Activated CD8-positive, alpha-beta memory T cell treated with anti-CD3 and anti-CD28 coated beads for 1 hour (primary cell): ENCODE data around the gene ASXL2.
"Not testable (repeated sequence)": the region's sequence is repeated elsewhere in the genome, so short reads cannot be mapped to it uniquely, and the experiment has no call there.

Source experiments
- DNase-seq, 2 donors: peaks; one replicate each; pipeline ENCODE4 v3.0.0-alpha.2; 2020; ENCODE audit warnings: low read depth in 1 of 2; ENCODE audit errors: extremely low read depth in 1 of 2

The ASXL2 gene

GRCh38 chr2:25742501-25742900 lies 135.8 kb downstream of the ASXL2 start:
- DNase-seq, result no peak

DNA sequence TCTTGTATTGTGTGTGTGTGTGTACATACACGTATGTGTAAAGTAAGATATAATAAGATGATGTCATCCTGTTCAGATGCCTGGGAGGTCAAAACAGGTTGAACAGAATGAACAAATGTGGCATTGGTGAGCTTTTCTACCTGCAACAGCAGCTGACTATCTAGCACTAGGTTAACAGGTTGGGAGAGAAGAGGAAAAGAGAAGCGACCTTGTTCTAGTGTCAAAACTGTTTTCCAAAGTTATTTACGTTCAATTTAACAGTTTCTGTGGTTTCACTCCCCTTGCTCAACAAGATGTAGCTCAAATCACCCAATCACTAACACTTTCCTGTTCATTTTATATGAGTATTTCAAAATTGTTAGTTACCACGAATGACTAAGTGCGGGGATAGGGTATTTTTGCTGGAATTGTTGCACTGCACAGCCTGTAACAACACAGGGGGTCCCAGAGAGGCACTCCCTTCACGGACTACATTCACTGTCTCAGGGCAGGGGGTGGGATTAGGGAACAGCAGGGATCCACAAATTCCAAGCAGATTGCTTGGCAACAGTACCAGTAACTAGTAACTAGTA lies 137.4 kb downstream of the ASXL2 start:
- DNase-seq, result no peak

DNA sequence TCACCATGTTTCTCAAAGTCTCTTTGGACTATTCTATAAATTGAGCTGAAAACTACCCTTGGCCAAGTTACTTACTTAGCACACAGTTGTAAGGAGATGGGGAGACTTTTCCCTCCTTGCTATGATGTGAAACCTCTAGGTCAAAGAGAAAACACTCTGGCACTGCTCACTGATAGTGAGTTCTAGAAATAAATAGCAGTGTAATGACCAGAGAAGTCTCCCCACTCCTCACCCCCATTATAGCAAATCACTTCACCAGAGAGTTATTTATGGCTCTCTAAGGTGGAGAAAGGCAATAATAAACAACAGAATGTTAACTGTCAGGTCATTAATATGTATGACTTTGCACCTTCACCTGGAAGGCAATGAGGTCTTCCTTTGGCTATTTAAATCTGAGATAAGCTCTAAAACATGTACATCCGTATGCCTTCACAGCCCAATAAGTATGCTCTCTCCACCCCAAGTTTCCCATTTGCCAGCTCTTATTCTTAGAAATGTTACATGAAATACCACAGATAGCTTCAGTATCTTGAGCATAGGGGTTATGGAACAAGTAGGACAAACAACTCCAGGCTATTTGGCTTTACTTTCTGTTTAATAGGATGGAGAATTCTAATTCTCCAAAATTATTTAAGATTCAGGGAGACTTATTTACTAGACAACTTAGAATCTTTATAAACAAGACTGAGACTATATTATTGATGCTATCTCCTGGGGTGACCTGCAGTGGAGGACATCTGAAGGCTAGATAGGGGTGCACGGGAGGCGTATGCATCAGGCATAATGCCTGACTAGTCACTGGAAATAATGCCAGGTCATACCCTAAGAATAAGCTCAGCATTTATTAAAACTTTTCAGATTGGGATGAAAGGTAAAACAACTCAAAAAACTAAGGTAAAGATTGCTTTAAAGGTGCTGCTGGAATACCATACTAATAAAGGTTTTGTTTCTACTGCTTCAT lies 139.6 kb downstream of the ASXL2 start:
- no peak for DNase-seq

DNA sequence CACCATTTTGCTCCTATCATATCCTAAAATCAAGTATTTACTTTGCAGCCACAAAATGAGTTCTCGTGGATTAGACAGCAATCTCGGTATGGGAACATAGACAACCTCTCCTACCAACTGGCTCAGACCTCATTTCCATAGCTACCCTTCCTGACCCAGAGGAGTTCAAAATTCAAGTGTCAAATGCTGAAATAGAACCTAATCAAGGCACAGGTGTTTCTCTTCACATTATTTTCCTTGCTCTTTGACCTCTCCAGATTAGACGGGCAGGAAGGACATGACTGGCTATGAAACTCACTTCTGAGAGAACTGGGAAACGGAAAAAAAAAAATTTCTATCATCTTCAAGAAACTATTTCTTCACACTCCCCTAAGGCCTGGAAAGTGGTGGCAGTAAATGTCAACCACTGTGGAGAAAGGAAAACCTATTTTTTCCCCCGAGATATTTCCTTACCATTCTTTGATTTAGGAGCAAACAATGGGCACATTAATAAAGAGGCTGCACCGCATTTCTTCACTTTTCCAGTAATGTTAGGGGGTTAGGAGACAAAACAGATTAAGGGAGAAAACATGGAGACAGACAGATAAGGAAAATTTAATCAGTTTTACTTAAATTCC lies 141.3 kb downstream of the ASXL2 start:
- no peak for DNase-seq

GRCh38 chr2:25735835-25736234 lies 142.5 kb downstream of the ASXL2 start:
- no peak for DNase-seq

DNA sequence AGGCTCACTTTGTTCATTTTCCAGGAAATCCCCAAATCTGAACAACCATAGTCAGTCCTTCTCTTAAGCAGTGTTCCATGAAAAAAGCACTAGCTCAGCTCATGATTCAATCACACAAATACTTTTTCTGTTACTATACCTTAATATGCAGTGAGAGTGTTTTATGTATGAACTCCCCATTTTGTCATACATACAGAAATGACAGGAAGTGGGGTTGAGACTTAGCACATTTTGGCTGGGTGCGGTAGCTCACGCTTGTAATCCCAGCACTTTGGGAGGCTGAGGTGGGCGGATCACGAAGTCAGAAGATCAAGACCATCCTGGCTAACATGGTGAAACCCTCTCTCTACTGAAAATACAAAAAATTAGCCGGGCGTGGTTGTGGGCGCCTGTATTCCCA lies 149.7 kb downstream of the ASXL2 start:
- no peak for DNase-seq

GRCh38 chr2:25726522-25726921 lies 151.8 kb downstream of the ASXL2 start:
- DNase-seq, result no peak

GRCh38 chr2:25725877-25726276 lies 152.4 kb downstream of the ASXL2 start:
- DNase-seq, result no peak

DNA sequence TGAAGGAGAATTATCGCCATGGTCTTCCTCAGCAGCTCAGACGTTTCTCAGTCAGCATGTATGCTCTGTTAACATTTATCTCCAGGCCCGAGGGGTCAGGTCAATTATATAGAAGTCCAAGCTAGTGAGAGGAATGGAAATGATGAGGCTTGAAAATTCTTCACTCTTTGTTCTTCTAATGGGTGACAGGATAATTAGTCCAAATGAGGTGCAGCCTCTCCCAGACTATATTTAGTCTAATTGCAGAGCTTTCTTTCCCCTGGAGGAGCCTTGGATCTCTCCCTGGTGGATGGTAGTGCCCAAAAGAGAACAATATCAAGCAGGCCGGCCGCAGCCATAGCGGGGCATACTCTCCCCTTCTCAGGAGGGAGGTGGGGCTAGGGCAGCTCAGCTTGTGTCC lies 153.5 kb downstream of the ASXL2 start:
- DNase-seq, result no peak

DNA sequence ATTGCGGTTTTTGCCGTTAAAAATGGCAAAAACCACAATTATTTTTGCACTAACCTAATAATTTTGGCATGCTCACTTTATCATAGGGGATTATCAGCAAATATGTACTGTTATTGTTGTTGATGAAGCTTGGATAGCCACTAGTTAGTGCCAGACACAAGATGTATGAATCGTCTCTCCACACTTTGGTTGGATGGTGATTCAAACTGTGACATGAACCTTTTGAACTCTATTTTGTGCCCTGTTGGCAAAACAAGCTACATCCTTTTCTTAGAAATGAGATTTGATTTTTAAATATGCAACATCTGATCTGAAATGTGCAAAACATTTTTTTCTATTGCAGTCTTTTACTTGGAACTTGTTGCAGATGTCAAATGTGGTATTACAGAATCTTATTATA lies 156.1 kb downstream of the ASXL2 start:
- no peak for DNase-seq

DNA sequence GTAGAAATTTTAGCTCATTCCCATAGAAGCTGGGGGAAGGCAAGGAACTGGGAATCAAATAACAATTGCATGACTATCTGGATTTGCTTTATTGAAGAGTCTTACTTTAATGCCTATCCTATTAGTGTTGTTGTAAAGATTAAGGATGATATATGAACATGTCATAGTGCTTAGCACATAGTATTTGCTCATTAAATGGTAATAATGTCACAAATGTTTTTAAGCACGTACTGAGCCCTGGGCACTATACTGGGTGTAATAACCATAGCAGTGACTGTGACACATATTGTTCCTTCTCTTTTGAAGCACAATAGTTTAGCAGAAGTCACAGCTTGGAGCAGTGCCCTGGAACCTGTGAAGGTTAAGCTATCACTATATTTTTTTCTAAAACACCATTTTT lies 157.7 kb downstream of the ASXL2 start:
- no peak for DNase-seq

DNA sequence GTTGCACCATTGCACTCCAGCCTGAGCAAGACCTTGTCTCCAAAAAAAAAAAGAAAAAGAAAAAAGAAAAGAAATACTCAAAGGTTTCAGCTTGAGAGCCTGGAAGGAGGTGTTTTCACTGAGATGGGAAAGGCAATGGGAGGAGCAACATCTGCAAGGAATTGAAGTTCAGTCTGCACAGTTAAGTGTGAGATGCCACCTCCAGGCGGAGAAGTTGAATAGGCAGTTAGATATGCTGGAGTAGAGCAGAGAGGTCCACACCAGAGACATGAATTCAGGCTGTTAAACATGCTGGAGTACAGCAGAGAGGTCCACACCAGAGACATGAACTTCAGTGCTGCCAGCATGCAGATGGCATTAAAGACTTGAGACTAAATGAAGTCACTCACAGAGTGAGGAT lies 163.5 kb downstream of the ASXL2 start:
- DNase-seq, result no peak

GRCh38 chr2:25712455-25712854 lies 165.8 kb downstream of the ASXL2 start:
- DNase-seq, result no peak

GRCh38 chr2:25711675-25712354 lies 166.5 kb downstream of the ASXL2 start:
- DNase-seq, result no peak

- DNase-seq, result no peak
Observed at GRCh38 chr2:25710750-25711149, 167.5 kb downstream of the ASXL2 start.

DNA sequence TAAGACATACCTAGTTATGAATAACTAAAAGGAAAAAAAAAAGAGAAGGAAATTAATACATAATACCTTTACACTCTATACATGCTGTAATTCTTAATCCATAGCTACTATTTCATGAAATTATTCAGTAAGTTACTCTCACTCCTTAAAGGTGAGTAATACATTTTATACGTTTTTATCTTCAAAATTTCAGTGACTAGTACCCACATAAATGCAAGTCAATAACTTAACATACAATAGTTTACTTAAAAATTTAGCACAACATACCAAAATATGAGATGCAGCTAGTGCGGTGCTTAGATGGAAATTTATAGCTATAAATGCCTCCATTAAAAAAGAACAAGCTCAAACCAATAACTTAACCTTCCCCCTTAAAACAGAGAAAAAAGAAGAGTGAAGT lies 168.9 kb downstream of the ASXL2 start:
- DNase-seq, result no peak

DNA sequence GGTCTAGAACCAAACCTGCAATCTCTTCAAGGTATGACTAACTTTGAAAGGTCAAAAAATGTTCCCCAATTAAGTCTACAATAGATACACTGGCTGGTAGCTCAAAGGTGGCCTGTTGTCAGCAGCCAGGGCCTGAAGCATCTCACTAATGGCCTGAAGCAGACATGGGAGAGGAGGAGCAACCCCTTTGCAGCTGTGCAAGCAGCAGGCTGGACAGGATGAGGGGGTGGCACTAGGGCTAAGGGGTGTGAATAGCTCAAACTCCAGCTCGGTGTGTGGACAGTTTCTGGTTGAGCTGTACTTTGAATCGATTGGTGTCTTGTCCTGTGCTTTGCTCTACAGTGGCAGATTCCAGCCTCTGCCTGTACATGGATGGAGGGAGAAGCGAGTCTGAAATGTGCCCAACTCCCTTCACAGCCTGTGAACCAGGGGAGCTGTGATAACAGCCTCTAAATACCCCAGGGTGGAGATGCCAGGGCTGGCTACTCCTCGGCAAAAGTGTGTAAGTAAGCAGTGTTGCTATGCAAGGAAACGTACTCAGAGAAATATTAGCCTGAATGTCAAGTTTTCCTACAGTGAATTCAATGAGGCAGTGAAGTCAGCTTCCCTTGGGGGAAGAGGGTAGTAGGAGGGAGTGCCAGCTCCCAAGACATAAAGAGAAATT lies 170.2 kb downstream of the ASXL2 start:
- DNase-seq, result no peak

DNA sequence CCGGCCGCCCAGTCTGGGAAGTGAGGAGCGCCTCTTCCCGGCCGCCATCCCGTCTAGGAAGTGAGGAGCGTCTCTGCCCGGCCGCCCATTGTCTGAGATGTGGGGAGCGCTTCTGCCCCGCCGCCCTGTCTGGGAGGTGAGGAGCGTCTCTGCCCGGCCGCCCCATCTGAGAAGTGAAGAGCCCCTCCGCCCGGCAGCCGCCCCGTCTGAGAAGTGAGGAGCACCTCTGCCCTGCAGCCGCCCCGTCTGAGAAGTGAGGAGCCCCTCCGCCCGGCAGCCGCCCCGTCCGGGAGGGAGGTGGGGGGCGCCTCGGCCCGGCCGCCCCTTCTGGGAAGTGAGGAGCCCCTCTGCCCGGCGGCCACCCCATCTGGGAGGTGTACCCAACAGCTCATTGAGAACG lies 172.7 kb downstream of the ASXL2 start:
- not testable (repeated sequence) for DNase-seq

GRCh38 chr2:25701801-25702200 lies 176.5 kb downstream of the ASXL2 start:
- DNase-seq, result no peak

GRCh38 chr2:25700221-25700660 lies 178.0 kb downstream of the ASXL2 start:
- DNase-seq, result peak in 1 of 2 donors; percentile 3

GRCh38 chr2:25699216-25699615 lies 179.1 kb downstream of the ASXL2 start:
- no peak for DNase-seq
